ENCODE measurements around the gene CCDC187. TPM values are rescaled to one million over a fixed set of nuclear protein-coding genes. Genes with fewer than 3 reads are reported as not detected.

Gene CCDC187
- total RNA-seq, 1 donor from 2014 or later: not detected

GRCh38 chr9:136317695-136318094 is 13.8 kb upstream of the CCDC187 start:
- H3K4me1 Mint-ChIP-seq: no peaks in the 10 kb centered on the region
- no peak for DNase-seq
- H3K9me3 Mint-ChIP-seq: peaks cover 14% of the 10 kb centered on the region
- H3K27me3 Mint-ChIP-seq: no peaks in the 10 kb centered on the region
- no peak overlapping the region for H3K4me3 Mint-ChIP-seq
- H3K27ac Mint-ChIP-seq: no peak overlapping the region
- H3K36me3 Mint-ChIP-seq (ENCODE audit: low read depth): no peaks in the 10 kb centered on the region
- intact Hi-C loops (cut with micrococcal nuclease): no loop called here

DNA sequence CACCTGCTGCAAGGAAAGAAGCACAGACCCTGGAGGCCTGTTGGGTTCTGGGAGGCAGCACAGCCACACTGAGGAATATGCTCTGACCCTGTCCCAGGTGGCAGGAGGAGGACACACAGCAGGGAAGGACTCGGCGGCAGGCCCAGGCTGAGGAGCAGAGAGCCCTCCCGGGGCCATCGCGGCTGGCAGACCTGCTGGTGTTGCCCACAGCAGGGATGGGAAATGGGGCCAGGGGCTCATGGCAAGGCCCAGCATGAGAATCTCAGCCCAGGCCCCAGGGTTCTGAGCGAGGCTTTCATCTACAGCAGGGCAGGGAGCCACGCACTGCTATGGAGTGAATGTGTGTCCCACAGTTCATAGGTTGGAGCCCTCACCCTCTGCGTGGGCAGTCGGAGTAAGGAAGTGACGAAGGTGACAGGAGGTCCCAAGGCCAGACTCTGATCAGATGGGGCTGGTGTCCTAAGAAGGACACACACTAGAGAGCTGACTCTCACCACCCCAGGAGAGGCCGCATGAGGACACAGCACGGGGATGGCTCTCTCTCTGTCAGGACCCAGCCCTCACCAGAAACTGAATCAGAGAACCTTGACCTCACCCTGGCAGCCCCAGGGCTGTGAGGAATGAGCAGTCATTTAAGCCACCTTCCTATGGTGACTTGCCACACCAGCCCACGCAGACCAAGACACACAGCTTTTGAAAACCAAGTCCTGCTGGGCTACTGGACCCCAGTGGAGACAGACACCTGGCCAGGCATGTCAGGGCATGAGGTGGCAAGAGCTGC is 13.2 kb upstream of the CCDC187 start:
- no peak for DNase-seq
- H3K4me1 Mint-ChIP-seq: no peaks in the 10 kb centered on the region
- no peaks in the 10 kb centered on the region for H3K27me3 Mint-ChIP-seq
- no peak overlapping the region for H3K4me3 Mint-ChIP-seq
- H3K36me3 Mint-ChIP-seq (ENCODE audit: low read depth): no peaks in the 10 kb centered on the region
- intact Hi-C loops (cut with micrococcal nuclease): no loop called here
- no peak overlapping the region for H3K27ac Mint-ChIP-seq
- peaks cover 14% of the 10 kb centered on the region for H3K9me3 Mint-ChIP-seq

- no peak overlapping the region for H3K4me3 Mint-ChIP-seq
- peaks cover 14% of the 10 kb centered on the region for H3K9me3 Mint-ChIP-seq
Measured at GRCh38 chr9:136316271-136316751, 12.4 kb upstream of the CCDC187 start.

DNA sequence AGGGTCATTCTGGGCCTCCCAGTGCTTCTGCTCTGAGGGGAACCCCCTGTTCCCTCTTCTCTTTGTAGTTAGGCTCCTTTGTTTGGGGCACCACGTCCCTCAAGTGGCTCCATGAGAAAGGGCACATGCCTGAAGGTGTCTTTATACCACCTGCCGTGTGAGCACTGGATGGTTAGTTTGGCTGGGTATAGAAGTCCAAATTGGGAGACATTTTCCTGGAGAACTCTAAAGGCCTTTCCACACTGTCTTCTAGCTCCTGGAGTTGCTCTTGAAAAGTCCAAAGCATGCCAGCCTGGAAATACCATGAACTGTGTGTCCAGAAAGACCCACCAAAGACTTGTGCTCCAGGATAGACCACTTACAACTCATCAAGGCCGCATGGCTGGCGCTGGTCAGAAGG is 11.1 kb upstream of the CCDC187 start:
- no peak for DNase-seq
- intact Hi-C loops (cut with micrococcal nuclease): no loop called here
- peaks cover 14% of the 10 kb centered on the region for H3K9me3 Mint-ChIP-seq
- H3K4me1 Mint-ChIP-seq: no peaks in the 10 kb centered on the region
- no peaks in the 10 kb centered on the region for H3K27me3 Mint-ChIP-seq
- no peak overlapping the region for H3K27ac Mint-ChIP-seq
- H3K4me3 Mint-ChIP-seq: no peak overlapping the region
- no peaks in the 10 kb centered on the region for H3K36me3 Mint-ChIP-seq (ENCODE audit: low read depth)

More at GRCh38 chr9:136316271-136316751, 12.4 kb upstream of the CCDC187 start:
- no peaks in the 10 kb centered on the region for H3K4me1 Mint-ChIP-seq
- no peak for DNase-seq
- H3K36me3 Mint-ChIP-seq (ENCODE audit: low read depth): no peaks in the 10 kb centered on the region
- intact Hi-C loops (cut with micrococcal nuclease): no loop called here
- no peaks in the 10 kb centered on the region for H3K27me3 Mint-ChIP-seq
- H3K27ac Mint-ChIP-seq: peak overlapping the region; percentile 40

DNA sequence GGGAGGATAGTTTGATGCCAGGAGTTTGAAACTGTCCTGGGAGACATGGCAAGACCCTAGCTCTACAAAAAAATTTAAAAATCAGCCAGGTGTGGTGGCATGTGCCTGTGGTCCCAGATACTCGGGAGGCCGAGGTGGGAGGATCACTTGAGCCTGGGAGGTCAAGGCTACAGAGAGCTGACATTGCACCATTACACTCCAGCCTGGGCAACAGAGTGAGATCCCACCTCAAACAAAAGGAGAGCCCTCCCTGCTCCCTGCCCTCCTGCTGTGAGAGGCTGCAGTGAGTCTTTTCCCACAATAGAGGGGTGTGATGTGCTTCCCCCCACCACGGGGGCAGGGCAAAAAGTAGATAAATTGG is 10.1 kb upstream of the CCDC187 start:
- no peak for DNase-seq
- no peaks in the 10 kb centered on the region for H3K36me3 Mint-ChIP-seq (ENCODE audit: low read depth)
- peaks cover 14% of the 10 kb centered on the region for H3K9me3 Mint-ChIP-seq
- no peaks in the 10 kb centered on the region for H3K4me1 Mint-ChIP-seq
- no peak overlapping the region for H3K27ac Mint-ChIP-seq
- H3K4me3 Mint-ChIP-seq: no peak overlapping the region
- intact Hi-C loops (cut with micrococcal nuclease): no loop called here
- H3K27me3 Mint-ChIP-seq: no peaks in the 10 kb centered on the region

DNA sequence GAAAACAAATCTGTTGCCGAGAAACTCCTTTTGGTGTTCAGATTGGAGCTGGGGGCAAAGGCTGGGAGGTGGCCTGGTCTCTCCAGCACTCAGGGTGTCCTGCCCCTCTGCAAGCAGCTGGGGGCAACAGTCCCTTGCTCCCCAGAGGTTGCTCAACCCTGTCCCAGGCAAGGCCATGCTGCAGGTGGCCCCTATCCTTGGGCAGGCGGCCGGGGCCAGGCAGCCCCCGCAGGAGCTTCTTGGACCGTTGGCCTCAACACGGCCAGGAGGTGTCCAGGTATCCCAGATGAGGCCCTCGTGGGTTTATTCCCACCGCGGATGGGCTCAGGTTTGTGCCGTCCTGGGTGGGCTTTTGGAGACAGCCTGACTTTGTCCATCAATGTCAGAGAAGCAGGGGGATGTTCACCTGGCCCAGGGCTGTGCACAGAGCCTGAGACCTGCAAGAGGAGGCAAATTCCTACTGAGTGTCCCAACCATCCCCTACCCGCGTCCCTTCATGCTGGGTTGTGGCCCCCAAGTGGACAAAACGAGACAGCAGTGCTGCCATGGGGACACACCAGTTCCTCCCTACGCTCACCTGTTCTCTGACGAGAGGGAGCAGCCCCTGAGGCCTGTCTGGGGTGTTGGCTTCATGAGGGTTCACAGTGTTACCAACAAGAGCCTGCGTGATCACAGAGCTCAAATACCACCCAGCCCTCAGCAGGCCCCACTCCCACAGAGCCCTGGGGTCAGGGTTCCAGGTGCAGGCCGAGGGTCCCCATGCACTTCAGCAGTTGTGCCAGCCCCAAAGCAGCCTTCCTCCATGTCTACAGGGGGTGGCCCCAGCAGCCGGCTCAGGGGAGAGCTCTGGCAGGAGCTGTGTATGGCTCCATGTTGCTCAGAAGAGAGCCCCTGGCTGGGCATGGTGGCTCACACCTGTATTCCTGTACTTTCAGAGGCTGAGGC is 9.5 kb upstream of the CCDC187 start:
- no peaks in the 10 kb centered on the region for H3K27me3 Mint-ChIP-seq
- intact Hi-C loops (cut with micrococcal nuclease): no loop called here
- no peaks in the 10 kb centered on the region for H3K36me3 Mint-ChIP-seq (ENCODE audit: low read depth)
- no peak overlapping the region for H3K27ac Mint-ChIP-seq
- no peak for DNase-seq
- H3K9me3 Mint-ChIP-seq: peaks cover 14% of the 10 kb centered on the region
- no peaks in the 10 kb centered on the region for H3K4me1 Mint-ChIP-seq
- H3K4me3 Mint-ChIP-seq: no peak overlapping the region

GRCh38 chr9:136312436-136312835 is 8.5 kb upstream of the CCDC187 start:
- no peaks in the 10 kb centered on the region for H3K27me3 Mint-ChIP-seq
- H3K36me3 Mint-ChIP-seq (ENCODE audit: low read depth): no peaks in the 10 kb centered on the region
- H3K4me1 Mint-ChIP-seq: no peaks in the 10 kb centered on the region
- no peak overlapping the region for H3K4me3 Mint-ChIP-seq
- intact Hi-C loops (cut with micrococcal nuclease): loop anchor here (1.0 kb wide), 1 partner anchor 88 kb away; the partner anchor contains the start of gene SNAPC4
- H3K27ac Mint-ChIP-seq: no peak overlapping the region
- peak; percentile 80 for DNase-seq
- H3K9me3 Mint-ChIP-seq: peaks cover 14% of the 10 kb centered on the region

GRCh38 chr9:136312009-136312375 is 8.1 kb upstream of the CCDC187 start:
- no peaks in the 10 kb centered on the region for H3K4me1 Mint-ChIP-seq
- no peak overlapping the region for H3K4me3 Mint-ChIP-seq
- no peak overlapping the region for H3K27ac Mint-ChIP-seq
- DNase-seq: no peak
- H3K9me3 Mint-ChIP-seq: peaks cover 14% of the 10 kb centered on the region
- no peaks in the 10 kb centered on the region for H3K27me3 Mint-ChIP-seq
- intact Hi-C loops (cut with micrococcal nuclease): loop anchor here (1.0 kb wide), 1 partner anchor 88 kb away; the partner anchor contains the start of gene SNAPC4
- H3K36me3 Mint-ChIP-seq (ENCODE audit: low read depth): no peaks in the 10 kb centered on the region

GRCh38 chr9:136311051-136312008 is 7.4 kb upstream of the CCDC187 start:
- H3K27ac Mint-ChIP-seq: no peak overlapping the region
- DNase-seq: no peak
- H3K4me1 Mint-ChIP-seq: no peaks in the 10 kb centered on the region
- H3K9me3 Mint-ChIP-seq: peaks cover 10% of the 10 kb centered on the region
- intact Hi-C loops (cut with micrococcal nuclease): loop anchor here (1.0 kb wide), 1 partner anchor 89 kb away; the partner anchor contains the start of gene SNAPC4
- no peaks in the 10 kb centered on the region for H3K36me3 Mint-ChIP-seq (ENCODE audit: low read depth)
- H3K4me3 Mint-ChIP-seq: no peak overlapping the region
- H3K27me3 Mint-ChIP-seq: peaks cover 1% of the 10 kb centered on the region

- H3K4me3 Mint-ChIP-seq: no peak overlapping the region
- peaks cover 4% of the 10 kb centered on the region for H3K27me3 Mint-ChIP-seq
- peaks cover 2% of the 10 kb centered on the region for H3K4me1 Mint-ChIP-seq
- H3K36me3 Mint-ChIP-seq (ENCODE audit: low read depth): no peaks in the 10 kb centered on the region
- intact Hi-C loops (cut with micrococcal nuclease): no loop called here
- H3K27ac Mint-ChIP-seq: no peak overlapping the region
- DNase-seq: no peak
- peaks cover 4% of the 10 kb centered on the region for H3K9me3 Mint-ChIP-seq
Measured at GRCh38 chr9:136310273-136311030, 6.6 kb upstream of the CCDC187 start.

GRCh38 chr9:136309806-136310220 is 5.9 kb upstream of the CCDC187 start:
- Mint-ChIP-seq H3K4me1 (peaks cover 2% of the 10 kb centered on the region), H3K9me3 (no peaks in the 10 kb centered on the region), H3K36me3 (ENCODE audit: low read depth) (no peaks in the 10 kb centered on the region), H3K27ac (no peak overlapping the region), H3K27me3 (peaks cover 4% of the 10 kb centered on the region), H3K4me3 (no peak overlapping the region)
- DNase-seq: no peak
- intact Hi-C loops (cut with micrococcal nuclease): no loop called here

DNA sequence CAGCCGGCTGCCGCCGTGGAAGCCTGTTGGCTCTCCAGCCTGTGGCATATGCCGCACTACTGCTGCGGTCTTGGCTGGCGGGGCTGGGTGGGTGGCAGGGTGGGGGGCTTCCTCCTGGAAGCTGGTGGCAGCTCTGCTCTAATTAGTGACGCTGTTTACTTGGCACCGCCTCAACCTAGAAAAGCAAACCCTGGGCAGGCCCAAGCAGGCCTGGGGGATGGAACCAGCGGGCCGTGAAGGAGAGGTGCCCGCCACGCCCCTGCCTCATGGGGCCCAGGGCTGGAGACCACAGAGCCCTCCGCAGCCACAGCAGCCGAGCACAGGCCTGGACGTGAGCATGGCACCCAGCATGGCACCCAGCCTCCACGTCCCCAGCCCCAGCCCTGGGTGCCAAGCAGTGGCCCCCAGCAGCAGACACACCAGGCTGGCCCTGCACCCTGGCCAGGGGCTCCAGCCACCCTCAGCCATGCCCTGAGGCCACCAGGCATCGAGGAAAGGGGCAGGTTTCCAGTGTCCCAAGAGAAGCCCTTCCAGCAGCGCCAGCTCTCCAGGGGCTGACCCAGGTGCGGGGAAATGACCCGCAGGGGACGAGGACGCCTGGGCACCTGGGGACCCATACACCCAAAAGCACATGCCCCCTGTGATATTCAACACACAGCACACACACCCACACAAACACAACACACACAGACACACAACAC is 5.4 kb upstream of the CCDC187 start:
- H3K4me3 Mint-ChIP-seq: no peak overlapping the region
- H3K9me3 Mint-ChIP-seq: no peaks in the 10 kb centered on the region
- DNase-seq: no peak
- no peaks in the 10 kb centered on the region for H3K36me3 Mint-ChIP-seq (ENCODE audit: low read depth)
- peaks cover 4% of the 10 kb centered on the region for H3K27me3 Mint-ChIP-seq
- H3K27ac Mint-ChIP-seq: no peak overlapping the region
- H3K4me1 Mint-ChIP-seq: peaks cover 2% of the 10 kb centered on the region
- intact Hi-C loops (cut with micrococcal nuclease): no loop called here
